OCI-LY1 (cell line): ENCODE measurements around the gene ADCY2.

Experiments
- EZH2 ChIP-seq: fragments of 200-600 bp; sonication (generic), shearing (Covaris generic); IDR thresholded peaks from 2 replicates; pipeline ENCODE4 v1.8.0; 2017; ENCODE audit warnings: borderline replicate concordance, mixed run types, mild to moderate bottlenecking, antibody characterized with exemption, low read length, moderate library complexity, mixed read lengths
- TF ChIP-seq, protein P1 (sequence below): fragments of 200-600 bp; sonication (generic), shearing (Covaris generic); IDR thresholded peaks from 2 replicates; pipeline ENCODE4 v1.5.1; 2017; ENCODE audit warnings: mild to moderate bottlenecking, antibody characterized with exemption, low read length, moderate library complexity, mixed read lengths

DNA sequence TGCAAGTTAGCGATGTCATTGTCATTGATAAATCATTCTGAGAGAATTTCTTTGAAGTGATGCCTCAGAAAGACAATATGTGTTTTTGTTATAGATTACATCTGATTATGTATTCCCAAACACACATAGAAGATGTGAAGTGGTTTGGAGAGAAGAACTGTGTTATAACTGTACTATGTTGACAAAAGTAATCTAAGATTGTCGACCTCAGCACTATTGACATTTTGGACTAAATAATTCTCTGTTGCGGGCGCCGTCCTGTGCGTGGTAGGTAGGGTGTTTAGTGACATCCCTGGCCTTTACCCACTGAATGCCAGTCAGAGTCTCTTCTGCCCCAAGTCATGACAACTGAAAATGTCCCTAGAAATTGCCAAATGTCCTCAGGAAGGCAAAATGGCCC lies 377.2 kb downstream of the ADCY2 start:
- TF ChIP-seq, protein P1, sequence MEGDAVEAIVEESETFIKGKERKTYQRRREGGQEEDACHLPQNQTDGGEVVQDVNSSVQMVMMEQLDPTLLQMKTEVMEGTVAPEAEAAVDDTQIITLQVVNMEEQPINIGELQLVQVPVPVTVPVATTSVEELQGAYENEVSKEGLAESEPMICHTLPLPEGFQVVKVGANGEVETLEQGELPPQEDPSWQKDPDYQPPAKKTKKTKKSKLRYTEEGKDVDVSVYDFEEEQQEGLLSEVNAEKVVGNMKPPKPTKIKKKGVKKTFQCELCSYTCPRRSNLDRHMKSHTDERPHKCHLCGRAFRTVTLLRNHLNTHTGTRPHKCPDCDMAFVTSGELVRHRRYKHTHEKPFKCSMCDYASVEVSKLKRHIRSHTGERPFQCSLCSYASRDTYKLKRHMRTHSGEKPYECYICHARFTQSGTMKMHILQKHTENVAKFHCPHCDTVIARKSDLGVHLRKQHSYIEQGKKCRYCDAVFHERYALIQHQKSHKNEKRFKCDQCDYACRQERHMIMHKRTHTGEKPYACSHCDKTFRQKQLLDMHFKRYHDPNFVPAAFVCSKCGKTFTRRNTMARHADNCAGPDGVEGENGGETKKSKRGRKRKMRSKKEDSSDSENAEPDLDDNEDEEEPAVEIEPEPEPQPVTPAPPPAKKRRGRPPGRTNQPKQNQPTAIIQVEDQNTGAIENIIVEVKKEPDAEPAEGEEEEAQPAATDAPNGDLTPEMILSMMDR: no peak
- no peak for TF ChIP-seq EZH2
